ENCODE data around the gene VWA7.
"Not testable (repeated sequence)": the region's sequence is repeated elsewhere in the genome, so short reads cannot be mapped to it uniquely, and the experiment has no call there.

VWA7 gene

DNA sequence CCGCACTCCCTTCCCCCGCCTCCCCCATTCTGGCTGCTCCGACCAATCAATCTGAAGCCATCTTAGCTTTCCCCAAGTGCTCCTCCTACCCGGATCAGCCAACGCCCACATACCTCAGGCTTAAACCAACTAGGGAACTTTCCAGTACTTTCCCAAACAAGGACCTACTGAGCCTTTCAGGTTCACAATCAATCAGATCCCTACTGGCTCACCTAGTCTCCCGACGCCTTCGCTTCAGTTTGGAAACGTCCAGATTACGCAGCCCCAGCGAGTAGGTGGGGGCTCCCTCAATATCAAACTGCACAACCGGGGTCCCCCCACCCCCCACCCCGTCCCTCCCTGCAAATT lies 37.5 kb upstream of the VWA7 start:
- DNase-seq (ENCODE audit: low spot score in 2 of 2): no peak
- Mint-ChIP-seq H3K36me3 (ENCODE audit: insufficient read depth) (peaks cover 7% of the 10 kb centered on the region), H3K27me3 (no peaks in the 10 kb centered on the region), H3K9me3 (no peaks in the 10 kb centered on the region), H3K4me1 (peaks cover 43% of the 10 kb centered on the region), H3K27ac (ENCODE audit: low read depth) (peak overlapping the region; percentile 87), H3K4me3 (peak overlapping the region; percentile 88)
- peak; percentile 42 for ATAC-seq (replicated peaks; ENCODE audit: extremely low read depth, poor library complexity, severe bottlenecking)

GRCh38 chr6:31813465-31813849 lies 36.3 kb upstream of the VWA7 start:
- no peak for DNase-seq (ENCODE audit: low spot score in 2 of 2)
- ATAC-seq (replicated peaks; ENCODE audit: extremely low read depth, poor library complexity, severe bottlenecking): no peak
- Mint-ChIP-seq H3K36me3 (ENCODE audit: insufficient read depth) (peaks cover 13% of the 10 kb centered on the region), H3K9me3 (no peaks in the 10 kb centered on the region), H3K4me3 (peak overlapping the region; percentile 88), H3K4me1 (peaks cover 39% of the 10 kb centered on the region), H3K27ac (ENCODE audit: low read depth) (peak overlapping the region; percentile 78), H3K27me3 (no peaks in the 10 kb centered on the region)

DNA sequence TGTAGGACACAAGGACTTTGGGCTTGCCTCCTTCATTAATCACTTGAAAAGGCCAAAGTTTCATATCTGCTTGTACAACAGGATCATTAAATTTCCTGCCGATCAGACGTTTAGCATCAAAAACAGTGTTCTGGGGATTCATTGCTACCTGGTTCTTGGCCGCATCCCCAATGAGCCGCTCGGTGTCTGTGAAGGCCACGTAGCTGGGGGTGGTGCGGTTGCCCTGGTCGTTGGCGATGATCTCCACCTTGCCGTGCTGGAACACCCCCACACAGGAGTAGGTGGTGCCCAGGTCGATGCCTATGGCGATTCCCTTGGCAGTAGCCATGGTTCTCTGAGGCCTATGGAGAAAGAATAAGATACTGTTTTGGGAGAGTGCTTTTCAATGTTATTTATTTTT lies 34.5 kb upstream of the VWA7 start:
- ATAC-seq (replicated peaks; ENCODE audit: extremely low read depth, poor library complexity, severe bottlenecking) (no peak), DNase-seq (ENCODE audit: low spot score in 2 of 2) (no peak)
- H3K27ac Mint-ChIP-seq (ENCODE audit: low read depth): no peak overlapping the region
- peaks cover 10% of the 10 kb centered on the region for H3K36me3 Mint-ChIP-seq (ENCODE audit: insufficient read depth)
- H3K4me3 Mint-ChIP-seq: no peak overlapping the region
- no peaks in the 10 kb centered on the region for H3K9me3 Mint-ChIP-seq
- no peaks in the 10 kb centered on the region for H3K27me3 Mint-ChIP-seq
- H3K4me1 Mint-ChIP-seq: peaks cover 32% of the 10 kb centered on the region

DNA sequence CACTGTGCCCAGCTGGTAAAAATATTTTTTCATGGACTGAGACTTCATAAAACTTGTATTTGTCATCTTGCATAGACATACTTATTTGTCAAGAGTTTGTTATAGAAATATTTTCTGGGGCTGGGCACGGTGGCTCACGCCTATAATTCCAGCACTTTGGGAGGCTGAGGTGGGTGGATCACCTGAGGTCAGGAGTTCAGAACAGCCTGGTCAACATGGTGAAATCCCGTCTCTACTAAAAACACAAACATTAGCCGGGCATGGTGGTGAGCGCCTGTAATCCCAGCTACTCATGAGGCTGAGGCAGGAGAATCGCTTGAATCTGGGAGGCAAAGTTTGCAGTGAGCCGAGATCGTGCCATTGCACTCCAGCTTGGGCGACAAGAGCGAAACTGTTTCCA lies 31.5 kb upstream of the VWA7 start:
- not testable (repeated sequence) for H3K36me3 Mint-ChIP-seq (ENCODE audit: insufficient read depth); ATAC-seq (replicated peaks; ENCODE audit: extremely low read depth, poor library complexity, severe bottlenecking); DNase-seq (ENCODE audit: low spot score in 2 of 2); H3K27ac Mint-ChIP-seq (ENCODE audit: low read depth); H3K9me3 Mint-ChIP-seq; H3K4me3 Mint-ChIP-seq; H3K27me3 Mint-ChIP-seq
- H3K4me1 Mint-ChIP-seq: peaks cover 30% of the 10 kb centered on the region

GRCh38 chr6:31806470-31807272 lies 29.5 kb upstream of the VWA7 start, which contains the start of gene LSM2:
TSS of gene LSM2 (minus strand) at chr6:31806966. CDS start at chr6:31806757, 209 bp downstream.
- peak; percentile 96 for ATAC-seq (replicated peaks; ENCODE audit: extremely low read depth, poor library complexity, severe bottlenecking)
- Mint-ChIP-seq H3K4me3 (peak within 1 kb of the TSS; percentile 82), H3K27me3 (no peaks in the 10 kb centered on the region), H3K36me3 (ENCODE audit: insufficient read depth) (peaks cover 16% of the 10 kb centered on the region), H3K4me1 (peaks cover 21% of the 10 kb centered on the region), H3K9me3 (no peaks in the 10 kb centered on the region), H3K27ac (ENCODE audit: low read depth) (peak within 1 kb of the TSS; percentile 90)
- peak; percentile 92 to 95 for DNase-seq (ENCODE audit: low spot score in 2 of 2)

- no peaks in the 10 kb centered on the region for H3K27me3 Mint-ChIP-seq
- DNase-seq (ENCODE audit: low spot score in 2 of 2): no peak
- peaks cover 21% of the 10 kb centered on the region for H3K4me1 Mint-ChIP-seq
- H3K36me3 Mint-ChIP-seq (ENCODE audit: insufficient read depth): peaks cover 16% of the 10 kb centered on the region
- H3K4me3 Mint-ChIP-seq: peak overlapping the region; percentile 82
- H3K27ac Mint-ChIP-seq (ENCODE audit: low read depth): peak overlapping the region; percentile 90
- ATAC-seq (replicated peaks; ENCODE audit: extremely low read depth, poor library complexity, severe bottlenecking): peak; percentile 29
- H3K9me3 Mint-ChIP-seq: no peaks in the 10 kb centered on the region
Measured at GRCh38 chr6:31805939-31806469, 28.9 kb upstream of the VWA7 start.

- Mint-ChIP-seq H3K36me3 (ENCODE audit: insufficient read depth) (peaks cover 12% of the 10 kb centered on the region), H3K4me1 (peaks cover 31% of the 10 kb centered on the region)
- H3K9me3 Mint-ChIP-seq; DNase-seq (ENCODE audit: low spot score in 2 of 2); H3K27me3 Mint-ChIP-seq; ATAC-seq (replicated peaks; ENCODE audit: extremely low read depth, poor library complexity, severe bottlenecking); H3K27ac Mint-ChIP-seq (ENCODE audit: low read depth); H3K4me3 Mint-ChIP-seq: not testable (repeated sequence)
Measured at GRCh38 chr6:31801031-31801927, 24.2 kb upstream of the VWA7 start.

- peaks cover 31% of the 10 kb centered on the region for H3K4me1 Mint-ChIP-seq
- DNase-seq (ENCODE audit: low spot score in 2 of 2): no peak
- no peaks in the 10 kb centered on the region for H3K9me3 Mint-ChIP-seq
- H3K27me3 Mint-ChIP-seq: no peaks in the 10 kb centered on the region
- peaks cover 16% of the 10 kb centered on the region for H3K36me3 Mint-ChIP-seq (ENCODE audit: insufficient read depth)
- H3K4me3 Mint-ChIP-seq: no peak overlapping the region
- no peak for ATAC-seq (replicated peaks; ENCODE audit: extremely low read depth, poor library complexity, severe bottlenecking)
- no peak overlapping the region for H3K27ac Mint-ChIP-seq (ENCODE audit: low read depth)
Measured at GRCh38 chr6:31799781-31800180, 22.7 kb upstream of the VWA7 start.

DNA sequence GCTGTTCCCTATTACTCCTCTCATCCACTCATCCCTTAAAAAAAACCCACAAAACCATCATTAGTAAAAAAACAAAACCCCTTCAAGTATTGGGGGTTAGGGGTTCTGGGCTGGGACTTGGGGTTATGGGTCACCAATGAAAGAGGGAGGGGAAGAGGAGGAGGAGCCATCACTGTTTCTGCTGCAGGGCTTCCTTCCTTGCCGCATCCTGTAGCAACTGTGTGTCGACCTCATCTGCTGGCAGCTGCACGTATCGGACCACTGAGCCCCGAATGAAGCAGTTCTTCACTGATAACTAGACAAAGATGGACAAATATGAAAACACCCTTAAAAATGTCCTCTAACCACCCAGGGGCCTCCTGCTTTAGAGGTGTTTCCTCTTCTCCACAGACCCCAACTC lies 20.5 kb upstream of the VWA7 start:
- Mint-ChIP-seq H3K27me3 (no peaks in the 10 kb centered on the region), H3K4me1 (peaks cover 37% of the 10 kb centered on the region), H3K4me3 (peak overlapping the region; percentile 57), H3K36me3 (ENCODE audit: insufficient read depth) (peaks cover 13% of the 10 kb centered on the region), H3K9me3 (no peaks in the 10 kb centered on the region), H3K27ac (ENCODE audit: low read depth) (no peak overlapping the region)
- DNase-seq (ENCODE audit: low spot score in 2 of 2) (no peak), ATAC-seq (replicated peaks; ENCODE audit: extremely low read depth, poor library complexity, severe bottlenecking) (peak; percentile 33)

GRCh38 chr6:31796993-31797385 lies 19.9 kb upstream of the VWA7 start:
- H3K4me3 Mint-ChIP-seq: peak overlapping the region; percentile 57
- H3K4me1 Mint-ChIP-seq: peaks cover 37% of the 10 kb centered on the region
- no peak for ATAC-seq (replicated peaks; ENCODE audit: extremely low read depth, poor library complexity, severe bottlenecking)
- no peaks in the 10 kb centered on the region for H3K9me3 Mint-ChIP-seq
- peaks cover 9% of the 10 kb centered on the region for H3K36me3 Mint-ChIP-seq (ENCODE audit: insufficient read depth)
- H3K27me3 Mint-ChIP-seq: no peaks in the 10 kb centered on the region
- no peak for DNase-seq (ENCODE audit: low spot score in 2 of 2)
- peak overlapping the region; percentile 98 for H3K27ac Mint-ChIP-seq (ENCODE audit: low read depth)

DNA sequence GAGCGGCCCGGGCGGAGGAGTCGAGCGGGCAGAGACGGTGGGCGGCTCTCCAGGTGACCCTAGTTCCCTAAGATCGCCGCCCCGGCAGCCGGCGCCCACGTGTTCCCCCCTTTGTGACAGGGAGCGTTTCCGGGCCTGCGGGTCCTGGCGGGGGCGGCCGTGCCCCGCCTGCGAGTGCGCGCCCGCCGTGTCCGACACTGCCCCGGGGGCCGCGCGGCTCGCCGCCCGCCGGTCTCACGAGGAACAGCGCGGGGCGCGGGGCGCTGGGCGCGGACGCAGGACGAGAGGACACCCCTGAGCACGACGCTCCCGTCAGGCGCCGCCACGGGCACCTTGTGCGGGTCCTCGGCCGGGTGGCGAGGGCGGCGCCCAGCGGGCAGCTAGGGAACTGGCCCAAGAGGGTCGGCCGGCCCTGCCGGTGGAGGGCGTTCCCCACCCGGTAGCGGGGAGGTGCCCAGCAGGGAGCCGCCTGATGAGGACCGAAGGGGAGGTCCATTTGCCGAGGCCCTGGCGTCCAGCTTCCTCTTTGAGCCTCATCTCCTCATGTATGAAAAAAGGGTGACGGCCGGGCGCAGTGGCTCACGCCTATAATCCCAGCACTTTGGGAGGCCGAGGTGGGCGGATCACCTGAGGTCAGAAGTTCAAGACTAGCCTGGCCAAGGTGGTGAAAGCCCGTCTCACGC lies 18.6 kb upstream of the VWA7 start, which contains the start of gene VARS1:
Gene VARS1, minus strand, starts transcription at position 137 of the 683 bp plus-strand sequence. CDS start 535 bp downstream, outside the sequence.
- H3K4me1 Mint-ChIP-seq: peaks cover 38% of the 10 kb centered on the region

More for the DNA sequence above, 18.6 kb upstream of the VWA7 start, which contains the start of gene VARS1:
- H3K27me3 Mint-ChIP-seq: no peaks in the 10 kb centered on the region
- peak; percentile 80 for ATAC-seq (replicated peaks; ENCODE audit: extremely low read depth, poor library complexity, severe bottlenecking)
- peaks cover 9% of the 10 kb centered on the region for H3K36me3 Mint-ChIP-seq (ENCODE audit: insufficient read depth)
- H3K4me3 Mint-ChIP-seq: peak within 1 kb of the TSS; percentile 98
- H3K27ac Mint-ChIP-seq (ENCODE audit: low read depth): peak within 1 kb of the TSS; percentile 98
- no peaks in the 10 kb centered on the region for H3K9me3 Mint-ChIP-seq
- peak; percentile 76 to 82 for DNase-seq (ENCODE audit: low spot score in 2 of 2)

Measured in central memory CD8-positive, alpha-beta T cell (primary cell).